ENCODE results near the gene TDRD12.

The TDRD12 gene

DNA sequence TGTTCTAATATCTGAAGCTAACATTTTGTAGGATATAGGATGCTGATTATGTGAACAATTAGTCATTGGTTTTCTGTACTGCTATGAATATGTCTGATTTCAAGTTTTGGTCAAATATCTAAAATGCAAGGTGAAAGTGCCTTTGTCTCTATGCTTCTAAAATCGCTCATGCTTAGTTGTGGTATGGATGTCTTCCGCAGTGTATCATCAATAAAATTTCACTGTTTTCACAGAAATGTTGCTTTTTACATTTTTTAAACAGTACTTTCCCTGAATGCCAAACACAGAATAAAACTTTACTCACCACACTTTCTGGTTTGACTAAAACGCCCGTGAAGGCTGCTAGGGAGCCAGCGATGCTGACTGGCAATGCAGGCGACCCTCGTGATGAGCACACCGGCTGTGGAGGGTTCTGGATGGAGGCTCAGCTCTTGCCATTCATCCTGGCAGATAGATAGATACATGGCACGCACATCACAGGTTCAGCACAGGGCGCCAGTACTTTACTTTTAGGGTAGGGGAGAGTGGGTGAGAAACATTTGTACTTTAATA is 109.9 kb downstream of the TDRD12 start:
- peaks cover 3% of the 10 kb centered on the region for H3K9me3 ChIP-seq (ENCODE audit: control insufficient read depth, insufficient read depth, low read depth, low read length)
- H3K4me1 ChIP-seq (ENCODE audit: control insufficient read depth, insufficient read depth, low read length), result peaks cover 3% of the 10 kb centered on the region; the same call in 1 of the 2 replicates
- no peak overlapping the region for H3K4me3 ChIP-seq (ENCODE audit: low read depth, low read length)
- CTCF ChIA-PET, result interaction anchor here (0.6 to 1.4 kb wide), 3 partner anchors 9 to 1077 kb away, joined by 3 to 6 read pairs (median 3); no protein-coding TSS in a partner anchor
- H3K27ac ChIP-seq (ENCODE audit: extremely low read depth, low read depth, low read length), result no peak overlapping the region
- no peaks in the 10 kb centered on the region for H3K36me3 ChIP-seq (ENCODE audit: control insufficient read depth in 2 of 2, insufficient read depth in 1 of 2, low read length in 2 of 2)
- POLR2A ChIA-PET, result no interaction called here
- TF ChIP-seq ZNF37A (tag by site-specific recombination; IDR thresholded peaks at IDR 0.05), result no peak
- no peak for TF ChIP-seq ZNF621 (tag by site-specific recombination; IDR thresholded peaks at IDR 0.05)
- no peak for TF ChIP-seq PRDM1 (tag by site-specific recombination; IDR thresholded peaks at IDR 0.05)
- no peak for TF ChIP-seq ZBTB49 (tag by site-specific recombination; IDR thresholded peaks at IDR 0.05; ENCODE audit: low read depth)
- no peak for TF ChIP-seq ZNF19 (tag by site-specific recombination; IDR thresholded peaks at IDR 0.05; ENCODE audit: low read depth)
- no peak for TF ChIP-seq ZIC2 (tag by site-specific recombination; IDR thresholded peaks at IDR 0.05)
- TF ChIP-seq ZSCAN18 (tag by site-specific recombination; IDR thresholded peaks at IDR 0.05), result no peak
- TF ChIP-seq ZBTB1 (tag by site-specific recombination; IDR thresholded peaks at IDR 0.05), result no peak

DNA sequence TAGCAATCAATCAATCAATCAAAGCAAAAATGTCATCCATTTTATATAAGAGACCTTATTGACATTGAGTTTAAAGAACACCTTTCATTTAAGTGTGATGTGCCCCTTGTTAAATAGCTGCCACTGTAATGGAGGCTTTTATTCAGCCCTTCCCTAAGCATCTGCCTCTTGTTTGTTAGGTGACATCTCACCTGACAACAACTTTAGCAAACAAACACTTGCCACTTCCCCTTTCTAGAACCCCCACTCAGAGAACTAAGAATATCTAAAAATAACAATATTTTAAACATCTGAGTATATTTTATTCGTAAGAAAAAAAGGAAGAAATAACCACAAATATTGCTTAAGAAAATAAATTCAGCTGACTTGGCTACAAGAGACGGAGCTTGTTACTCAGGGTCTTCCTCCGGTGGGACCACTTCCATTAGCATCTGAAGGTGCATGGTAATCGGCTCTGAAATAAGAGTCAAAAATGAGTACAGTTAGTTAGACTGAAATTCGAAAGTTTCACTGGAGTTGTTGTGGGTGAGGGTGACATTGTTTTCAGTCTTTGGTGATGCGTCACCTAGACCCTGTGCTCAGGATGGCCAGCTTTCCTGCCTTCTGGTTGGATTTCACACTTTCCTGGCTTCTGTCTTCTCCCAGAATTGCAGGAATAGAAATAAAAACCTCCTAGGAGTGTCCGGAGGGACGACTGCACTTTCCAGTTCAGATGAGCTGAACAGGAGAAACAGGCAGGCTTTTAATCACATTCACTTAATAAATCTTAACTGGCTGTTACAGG is 110.9 kb downstream of the TDRD12 start:
- ChIA-PET POLR2A (no interaction called here), CTCF (interaction anchor here (1.4 kb wide), 1 partner anchor 10 kb away, joined by 6 read pairs; no protein-coding TSS in a partner anchor)
- Histone ChIP-seq H3K36me3 (ENCODE audit: control insufficient read depth in 2 of 2, insufficient read depth in 1 of 2, low read length in 2 of 2) (no peaks in the 10 kb centered on the region), H3K4me1 (ENCODE audit: control insufficient read depth, insufficient read depth, low read length) (peaks cover 3% of the 10 kb centered on the region; the same call in 1 of the 2 replicates), H3K27ac (ENCODE audit: extremely low read depth, low read depth, low read length) (no peak overlapping the region), H3K9me3 (ENCODE audit: control insufficient read depth, insufficient read depth, low read depth, low read length) (peaks cover 3% of the 10 kb centered on the region), H3K4me3 (ENCODE audit: low read depth, low read length) (no peak overlapping the region)
- TF ChIP-seq ZNF707 (tag by site-specific recombination; IDR thresholded peaks at IDR 0.05) (no peak), ZNF580 (tag by site-specific recombination; IDR thresholded peaks at IDR 0.05) (no peak), ZNF776 (tag by site-specific recombination; IDR thresholded peaks at IDR 0.05; ENCODE audit: borderline replicate concordance) (no peak), ZBTB7A (tag by site-specific recombination; IDR thresholded peaks at IDR 0.05; ENCODE audit: low read depth) (no peak), ZXDB (tag by site-specific recombination; IDR thresholded peaks at IDR 0.05) (no peak), ZBTB8A (tag by site-specific recombination; IDR thresholded peaks at IDR 0.05) (no peak), ZNF16 (tag by site-specific recombination; IDR thresholded peaks at IDR 0.05; ENCODE audit: low read depth) (no peak), ZNF223 (tag by site-specific recombination; IDR thresholded peaks at IDR 0.05) (no peak), ZNF311 (tag by site-specific recombination; IDR thresholded peaks at IDR 0.05; ENCODE audit: borderline replicate concordance) (no peak), ZNF560 (tag by site-specific recombination; IDR thresholded peaks at IDR 0.05; ENCODE audit: borderline replicate concordance) (no peak), ZNF221 (tag by site-specific recombination; IDR thresholded peaks at IDR 0.05; ENCODE audit: borderline replicate concordance) (no peak), ZNF24 (tag by site-specific recombination; IDR thresholded peaks at IDR 0.05) (no peak), YY2 (tag by site-specific recombination; IDR thresholded peaks at IDR 0.05) (no peak), MEIS1 (CRISPR knock-in tag; IDR thresholded peaks at IDR 0.05; ENCODE audit: borderline replicate concordance) (no peak), ZNF624 (tag by site-specific recombination; IDR thresholded peaks at IDR 0.05) (no peak)
- TF ChIP-seq, protein P1, sequence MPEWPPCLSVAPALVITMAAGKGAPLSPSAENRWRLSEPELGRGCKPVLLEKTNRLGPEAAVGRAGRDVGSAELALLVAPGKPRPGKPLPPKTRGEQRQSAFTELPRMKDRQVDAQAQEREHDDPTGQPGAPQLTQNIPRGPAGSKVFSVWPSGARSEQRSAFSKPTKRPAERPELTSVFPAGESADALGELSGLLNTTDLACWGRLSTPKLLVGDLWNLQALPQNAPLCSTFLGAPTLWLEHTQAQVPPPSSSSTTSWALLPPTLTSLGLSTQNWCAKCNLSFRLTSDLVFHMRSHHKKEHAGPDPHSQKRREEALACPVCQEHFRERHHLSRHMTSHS (tag by site-specific recombination; IDR thresholded peaks at IDR 0.05), result no peak
